Mucosa of stomach (tissue), 1 donor: ENCODE measurements around the gene PFDN1.

Experiments used
- H3K27me3 ChIP-seq: one replicate; pipeline ENCODE4 v1.7.0; 2013; ENCODE audit warnings: mild to moderate bottlenecking, low read length; ENCODE audit not compliant: control insufficient read depth, insufficient read depth
- H3K36me3 ChIP-seq: one replicate; pipeline ENCODE4 v1.7.0; 2013; ENCODE audit warnings: low read length; ENCODE audit not compliant: control insufficient read depth, insufficient read depth
- H3K4me1 ChIP-seq: one replicate; pipeline ENCODE4 v1.7.0; 2013; ENCODE audit warnings: mild to moderate bottlenecking, low read length; ENCODE audit not compliant: control insufficient read depth, insufficient read depth
- H3K4me3 ChIP-seq: one replicate; pipeline ENCODE4 v1.7.0; 2013; ENCODE audit warnings: low read length
- H3K9ac ChIP-seq: one replicate; pipeline ENCODE4 v1.7.0; 2013; ENCODE audit warnings: mild to moderate bottlenecking, low read length, moderate library complexity
- H3K9me3 ChIP-seq: one replicate; pipeline ENCODE4 v1.7.0; 2013; ENCODE audit warnings: mild to moderate bottlenecking, low read length, moderate library complexity; ENCODE audit not compliant: control insufficient read depth
- donor health status: Pancreatic carcinoma.

Gene PFDN1

DNA sequence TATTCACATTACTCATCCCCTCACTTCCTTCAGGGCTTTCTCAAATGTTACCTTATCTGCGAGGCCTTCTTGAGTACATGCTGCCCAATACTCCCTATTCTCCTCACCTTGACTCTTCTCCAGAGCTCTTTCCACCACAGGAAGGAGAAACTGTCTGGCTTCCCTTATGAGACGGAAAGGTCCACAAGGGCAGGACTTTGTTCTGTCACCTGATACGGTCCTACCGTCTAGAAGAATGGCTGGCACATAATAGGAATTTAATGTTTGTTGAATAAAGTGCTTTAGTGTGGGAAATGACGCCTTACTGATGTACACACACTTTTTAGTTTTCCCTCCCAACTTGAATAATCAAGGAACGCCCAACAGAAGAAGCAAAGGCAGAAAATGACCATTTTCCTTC is 52.5 kb downstream of the PFDN1 start:
- H3K4me3 ChIP-seq: no peak overlapping the region
- peaks cover 12% of the 10 kb centered on the region for H3K36me3 ChIP-seq
- H3K9ac ChIP-seq: no peak overlapping the region
- peaks cover 91% of the 10 kb centered on the region for H3K4me1 ChIP-seq
- no peaks in the 10 kb centered on the region for H3K27me3 ChIP-seq
- no peaks in the 10 kb centered on the region for H3K9me3 ChIP-seq

DNA sequence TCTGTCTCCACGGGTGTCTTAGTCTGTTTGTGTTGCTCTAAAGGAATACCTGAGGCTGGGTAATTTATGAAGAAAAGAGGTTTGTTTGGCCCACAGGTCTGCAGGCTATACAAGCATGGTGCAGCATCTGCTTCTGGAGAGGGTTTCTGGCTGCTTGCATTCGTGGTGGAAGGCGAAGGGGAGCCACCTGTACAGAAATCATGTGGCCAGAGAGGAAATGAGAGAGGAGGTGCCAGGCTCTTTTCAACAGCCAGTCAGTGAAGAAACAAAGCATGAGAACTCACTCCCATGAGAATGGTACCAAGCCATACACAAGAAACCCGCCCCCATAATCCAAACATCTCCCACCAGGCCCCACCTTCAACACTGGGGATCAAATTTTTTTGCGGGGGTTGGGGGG is 53.4 kb downstream of the PFDN1 start:
- Histone ChIP-seq H3K9me3 (no peaks in the 10 kb centered on the region), H3K36me3 (peaks cover 20% of the 10 kb centered on the region), H3K4me3 (no peak overlapping the region), H3K9ac (no peak overlapping the region), H3K4me1 (peaks cover 91% of the 10 kb centered on the region), H3K27me3 (no peaks in the 10 kb centered on the region)

DNA sequence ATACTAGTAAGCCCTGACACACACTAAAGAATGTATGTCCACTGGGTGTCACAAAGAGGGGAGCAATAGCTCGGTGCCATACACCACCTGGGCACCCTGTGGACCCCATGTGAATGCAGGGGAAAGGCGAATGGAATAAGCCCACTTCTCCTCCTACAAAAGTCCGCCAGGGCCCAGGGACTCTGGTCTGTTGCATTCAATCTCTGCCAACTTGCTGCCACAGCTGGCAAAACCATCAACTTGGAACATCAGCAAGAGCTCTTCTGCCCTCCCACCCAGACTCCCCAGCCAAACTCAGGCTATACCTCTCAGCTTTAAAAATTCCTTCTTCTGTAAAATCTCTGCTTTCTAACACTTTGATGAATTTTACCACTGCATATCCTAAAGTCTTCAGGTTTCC is 54.5 kb downstream of the PFDN1 start:
- Histone ChIP-seq H3K4me3 (no peak overlapping the region), H3K9me3 (no peaks in the 10 kb centered on the region), H3K4me1 (peaks cover 89% of the 10 kb centered on the region), H3K36me3 (peaks cover 21% of the 10 kb centered on the region), H3K27me3 (no peaks in the 10 kb centered on the region), H3K9ac (no peak overlapping the region)

DNA sequence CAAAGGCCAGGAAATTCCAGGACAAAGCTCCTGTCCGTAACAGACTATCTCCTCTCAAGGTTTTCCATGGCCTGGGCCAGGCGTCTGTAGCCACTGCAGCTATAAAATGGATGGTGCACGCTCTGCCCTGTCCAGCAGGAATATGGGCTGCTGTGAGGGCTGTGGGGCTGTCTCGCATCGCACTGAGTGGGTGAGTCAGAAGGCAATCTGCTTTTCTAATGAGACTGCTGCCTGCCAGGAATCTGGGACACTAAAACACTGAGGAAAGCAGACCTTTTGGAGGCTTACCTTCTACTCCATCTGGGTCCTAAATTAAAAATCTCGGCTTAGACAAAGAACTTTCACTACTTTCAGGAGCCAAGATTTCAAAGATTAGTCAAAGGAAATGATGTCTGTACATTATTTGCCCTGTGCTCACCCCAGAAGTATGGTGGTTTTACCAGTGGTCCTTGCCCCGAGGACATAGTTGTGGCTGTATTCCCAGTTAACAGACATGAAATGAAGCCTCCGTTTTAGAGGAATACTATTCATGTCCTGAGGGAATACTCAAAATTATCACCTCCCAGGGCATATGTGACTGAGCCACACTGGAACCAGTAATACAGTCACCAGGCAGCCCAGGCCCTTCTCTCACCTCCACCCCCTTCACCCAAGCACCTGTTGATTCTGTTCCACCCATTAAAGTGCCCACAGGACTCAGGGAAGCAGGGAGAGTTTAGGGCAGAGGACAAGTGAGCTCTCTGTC is 56.4 kb downstream of the PFDN1 start:
- Histone ChIP-seq H3K4me1 (peaks cover 89% of the 10 kb centered on the region), H3K36me3 (peaks cover 21% of the 10 kb centered on the region), H3K9me3 (no peaks in the 10 kb centered on the region), H3K9ac (peak overlapping the region; percentile 1), H3K27me3 (no peaks in the 10 kb centered on the region), H3K4me3 (no peak overlapping the region)

DNA sequence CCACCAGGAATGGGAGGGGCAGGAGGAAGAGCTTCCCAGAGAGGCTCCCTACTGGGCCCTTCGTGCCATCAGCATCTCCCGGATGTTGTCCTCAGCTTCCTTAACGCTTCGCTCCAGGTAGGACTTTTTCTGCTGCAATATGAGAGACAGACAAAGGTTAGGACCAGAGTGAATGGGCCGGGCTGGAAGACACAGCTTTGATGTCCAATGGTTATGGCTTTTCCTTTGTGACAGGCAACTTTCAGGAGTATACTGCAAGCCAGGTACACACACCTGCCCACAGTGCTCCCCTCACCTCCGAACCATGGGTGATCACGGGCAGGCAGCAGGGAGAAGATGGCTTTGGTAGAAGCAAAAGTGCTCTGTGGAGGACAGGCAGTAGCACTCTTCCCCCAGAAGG is 57.0 kb downstream of the PFDN1 start:
- Histone ChIP-seq H3K36me3 (peaks cover 17% of the 10 kb centered on the region), H3K9me3 (no peaks in the 10 kb centered on the region), H3K4me3 (no peak overlapping the region), H3K9ac (no peak overlapping the region), H3K4me1 (peaks cover 91% of the 10 kb centered on the region), H3K27me3 (no peaks in the 10 kb centered on the region)

DNA sequence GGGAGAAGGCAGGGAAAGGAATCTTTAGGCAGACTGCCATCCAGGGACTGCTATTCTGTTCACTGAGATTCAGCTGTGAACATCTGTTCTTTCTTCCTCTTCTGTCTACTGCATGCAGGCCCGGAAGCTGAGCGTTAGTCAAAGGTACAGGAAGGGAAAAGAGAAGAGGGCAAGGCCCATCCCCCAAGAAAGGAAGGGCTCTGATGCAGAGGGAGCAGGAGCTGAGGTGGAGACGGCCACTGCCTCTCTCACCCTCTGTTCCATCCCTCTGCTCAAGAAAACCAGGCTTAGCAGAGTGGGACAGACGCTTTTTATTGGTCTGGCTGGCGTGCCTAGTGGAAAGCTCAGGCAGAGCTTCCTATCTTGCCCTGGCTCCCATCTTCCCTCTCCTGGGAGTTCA is 57.6 kb downstream of the PFDN1 start:
- H3K27me3 ChIP-seq: no peaks in the 10 kb centered on the region
- no peak overlapping the region for H3K9ac ChIP-seq
- H3K9me3 ChIP-seq: no peaks in the 10 kb centered on the region
- H3K4me1 ChIP-seq: peaks cover 91% of the 10 kb centered on the region
- H3K4me3 ChIP-seq: no peak overlapping the region
- peaks cover 17% of the 10 kb centered on the region for H3K36me3 ChIP-seq

DNA sequence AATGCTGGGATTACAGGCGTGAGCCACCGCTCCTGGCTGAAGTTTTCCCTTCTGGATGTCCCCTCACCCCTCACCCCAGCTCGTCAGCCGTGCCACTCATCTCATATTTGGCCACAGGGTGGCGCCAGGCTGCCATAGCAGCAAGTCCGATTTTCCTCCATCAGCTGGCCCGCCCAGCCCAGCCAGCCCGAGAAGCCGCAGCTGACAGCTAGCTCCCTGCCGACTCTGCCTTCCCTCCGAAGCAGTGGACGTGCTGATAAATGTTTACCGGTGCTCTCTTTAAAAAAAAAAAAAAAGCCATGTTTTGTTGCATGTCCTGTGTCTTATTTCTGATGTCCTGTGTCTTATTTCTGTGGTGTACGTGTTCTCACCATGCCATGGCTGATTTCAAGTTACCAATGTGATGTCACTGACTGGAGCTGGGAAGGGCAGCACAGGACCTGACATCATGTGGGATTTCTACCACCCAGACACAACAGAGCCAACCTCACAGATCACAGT is 58.3 kb downstream of the PFDN1 start:
- H3K4me3 ChIP-seq: no peak overlapping the region
- peaks cover 17% of the 10 kb centered on the region for H3K36me3 ChIP-seq
- H3K4me1 ChIP-seq: peaks cover 91% of the 10 kb centered on the region
- H3K9ac ChIP-seq: no peak overlapping the region
- no peaks in the 10 kb centered on the region for H3K9me3 ChIP-seq
- no peaks in the 10 kb centered on the region for H3K27me3 ChIP-seq

DNA sequence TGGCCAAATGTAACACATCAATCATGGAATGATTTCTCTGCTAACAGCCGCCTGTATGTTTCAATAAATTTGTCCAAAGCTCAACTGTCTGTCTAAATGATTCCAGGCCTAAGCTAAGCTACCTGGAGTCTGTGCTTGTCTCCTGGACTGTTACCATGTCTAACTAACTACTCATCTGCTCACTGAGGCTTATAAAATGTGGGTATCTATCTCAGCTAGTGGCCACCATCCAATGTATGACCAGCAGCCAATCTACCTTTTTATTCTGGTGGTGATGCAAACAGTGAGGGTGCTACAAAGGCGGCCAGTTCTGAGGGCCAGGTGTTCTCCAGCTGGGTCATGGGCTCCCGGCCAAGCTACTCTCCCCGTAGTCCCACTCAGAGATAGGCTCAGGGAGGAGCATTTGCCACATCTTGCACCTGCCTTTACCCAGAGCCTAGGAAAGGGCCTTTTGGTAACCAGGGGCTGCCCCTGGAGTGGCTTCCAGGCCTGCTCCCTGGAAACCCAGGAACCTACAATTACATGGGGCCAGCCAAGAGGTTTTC is 59.1 kb downstream of the PFDN1 start:
- peaks cover 17% of the 10 kb centered on the region for H3K36me3 ChIP-seq
- H3K4me1 ChIP-seq: peaks cover 92% of the 10 kb centered on the region
- H3K9ac ChIP-seq: no peak overlapping the region
- H3K27me3 ChIP-seq: no peaks in the 10 kb centered on the region
- no peak overlapping the region for H3K4me3 ChIP-seq
- H3K9me3 ChIP-seq: no peaks in the 10 kb centered on the region

DNA sequence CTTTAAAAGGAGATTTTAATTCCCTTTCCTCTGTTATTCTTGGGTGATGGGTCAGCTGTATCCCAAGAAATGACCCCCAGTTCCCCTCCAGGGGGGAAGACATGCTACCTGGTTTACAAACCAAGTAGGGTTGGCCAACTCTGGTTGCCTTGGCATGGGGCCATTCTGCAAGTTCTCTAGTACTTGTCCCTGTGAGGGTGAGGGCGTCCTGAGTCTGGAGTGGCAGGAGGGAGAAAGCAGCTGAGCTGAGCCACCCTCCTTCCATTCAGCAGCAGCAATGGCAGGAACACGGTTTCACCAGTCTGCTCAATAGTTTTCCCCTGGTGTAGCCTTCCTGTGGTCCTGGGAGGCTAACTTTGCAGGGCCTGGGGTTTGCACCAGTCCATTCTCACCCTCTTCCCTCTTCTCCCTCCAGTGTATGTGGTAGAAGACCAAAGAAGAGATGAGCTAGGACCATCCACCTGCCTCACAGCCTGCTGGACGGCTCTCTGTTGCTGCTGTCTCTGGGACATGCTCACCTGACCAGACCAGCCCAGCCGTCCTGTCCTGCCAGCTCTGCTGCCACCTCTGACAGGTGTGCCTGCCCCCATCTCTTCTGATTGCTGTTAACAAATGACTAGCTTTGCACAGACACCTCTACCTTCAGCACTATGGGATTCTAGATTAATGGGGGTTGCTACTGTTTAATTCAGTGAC is 59.9 kb downstream of the PFDN1 start:
- peaks cover 17% of the 10 kb centered on the region for H3K36me3 ChIP-seq
- peak overlapping the region; percentile 31 for H3K9ac ChIP-seq
- no peak overlapping the region for H3K4me3 ChIP-seq
- H3K4me1 ChIP-seq: peaks cover 93% of the 10 kb centered on the region
- no peaks in the 10 kb centered on the region for H3K27me3 ChIP-seq
- no peaks in the 10 kb centered on the region for H3K9me3 ChIP-seq

DNA sequence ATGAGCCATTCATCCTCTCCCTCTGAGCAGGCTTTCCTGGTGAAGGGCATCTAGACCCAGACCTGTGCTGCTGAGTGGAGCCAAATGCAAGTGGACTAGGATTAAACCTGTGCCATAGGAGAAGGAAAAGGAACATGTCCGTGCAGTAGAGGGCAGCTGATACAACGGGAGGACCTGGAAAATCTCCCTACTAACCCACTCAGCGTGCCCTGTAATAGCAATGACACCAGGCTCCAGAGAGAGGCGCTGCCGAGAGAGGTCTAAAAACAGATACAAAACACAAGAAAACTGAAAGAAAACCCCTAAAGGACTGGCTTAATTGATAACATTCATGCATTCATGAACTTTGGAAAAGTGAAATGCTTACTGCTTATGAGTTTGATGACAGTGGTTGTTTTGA is 60.8 kb downstream of the PFDN1 start:
- Histone ChIP-seq H3K4me3 (no peak overlapping the region), H3K4me1 (peaks cover 96% of the 10 kb centered on the region), H3K36me3 (peaks cover 18% of the 10 kb centered on the region), H3K27me3 (no peaks in the 10 kb centered on the region), H3K9me3 (no peaks in the 10 kb centered on the region), H3K9ac (peak overlapping the region; percentile 31)

DNA sequence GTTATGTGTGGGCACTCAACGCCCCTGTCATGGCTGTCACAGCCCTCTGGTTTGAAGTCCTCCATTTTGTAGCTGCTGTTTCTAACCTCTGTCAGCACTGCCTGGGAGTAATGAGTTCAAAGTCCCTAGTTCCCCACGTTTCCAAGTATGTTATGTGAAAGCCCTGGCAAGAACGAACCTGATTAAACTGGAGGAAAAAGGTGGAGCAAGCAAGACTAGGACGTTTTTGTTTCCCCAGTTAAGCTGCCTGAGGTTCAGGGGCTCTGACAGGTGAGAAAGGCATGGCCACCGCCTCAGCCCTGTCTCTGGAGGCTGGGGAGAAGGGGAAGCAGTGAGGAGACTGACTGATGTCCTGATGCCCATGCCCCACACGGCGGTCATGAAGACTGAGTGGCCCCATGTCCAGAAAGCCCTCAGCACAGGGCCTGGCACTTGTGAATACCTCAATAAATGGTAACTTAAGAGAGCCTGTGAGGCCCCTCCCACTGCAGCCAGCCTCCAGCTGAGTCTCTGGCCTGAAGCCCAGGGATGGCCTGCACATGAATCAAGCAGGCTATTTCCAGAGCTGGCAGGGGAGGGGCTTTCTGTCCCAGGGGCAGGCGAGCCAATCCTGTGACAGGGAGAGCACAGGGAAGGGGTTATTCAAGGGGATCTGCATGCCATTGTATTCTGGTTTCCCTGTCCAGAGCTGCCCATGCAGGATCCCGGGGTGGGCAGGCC is 61.8 kb downstream of the PFDN1 start:
- peak overlapping the region; percentile 22 for H3K9ac ChIP-seq
- H3K27me3 ChIP-seq: no peaks in the 10 kb centered on the region
- no peaks in the 10 kb centered on the region for H3K9me3 ChIP-seq
- H3K4me3 ChIP-seq: no peak overlapping the region
- peaks cover 24% of the 10 kb centered on the region for H3K36me3 ChIP-seq
- H3K4me1 ChIP-seq: peaks cover 96% of the 10 kb centered on the region
